22Rv1 (cell line): ENCODE results near the gene PAK4.

Source experiments
- CTCF ChIP-seq: fragments of 450-650 bp; IDR thresholded peaks from 2 replicates; pipeline ENCODE4 v1.5.1; 2017; ENCODE audit warnings: mild to moderate bottlenecking
- ZFX ChIP-seq: fragments of 450-650 bp; IDR thresholded peaks from 2 replicates; pipeline ENCODE4 v1.6.1; 2017; ENCODE audit warnings: antibody characterized with exemption, borderline replicate concordance

GRCh38 chr19:39146686-39147450 is 21.3 kb downstream of the PAK4 start:
- TF ChIP-seq CTCF (no peak), ZFX (no peak)
